ENCODE results near the gene BDNF. TPM values are rescaled to one million over a fixed set of nuclear protein-coding genes. Genes with fewer than 3 reads are reported as not detected.

BDNF gene
- total RNA-seq, 1 experiment from 2014 or later: 4.8 TPM

DNA sequence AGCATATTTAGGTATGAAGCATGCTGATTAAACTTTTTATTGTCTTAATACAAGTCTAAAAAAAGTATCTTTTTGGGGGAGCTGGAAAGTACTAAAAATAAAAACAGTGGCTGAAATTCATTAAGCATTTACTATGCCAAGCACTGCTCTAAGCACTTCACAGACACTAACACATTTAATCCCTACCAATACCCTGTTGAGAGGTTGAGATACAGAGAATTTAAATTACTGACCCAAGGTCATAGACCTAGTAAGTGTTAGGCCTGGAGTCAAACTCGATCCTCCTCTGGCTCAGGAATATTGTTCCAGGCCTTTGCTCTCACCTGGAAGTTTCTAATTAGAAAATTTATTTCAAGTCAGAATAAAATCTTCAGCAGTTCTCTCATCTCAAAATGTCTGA lies 18.6 kb downstream of the BDNF start (continued):
- TF ChIP-seq E2F4 (CRISPR knock-in tag; IDR thresholded peaks at IDR 0.05; ENCODE audit: borderline replicate concordance, low read depth): no peak
- TF ChIP-seq FOXP1 (CRISPR knock-in tag; IDR thresholded peaks at IDR 0.05; ENCODE audit: borderline replicate concordance): no peak

GRCh38 chr11:27679136-27680015 lies 20.9 kb downstream of the BDNF start:
- DNase-seq (ENCODE audit: low spot score): no peak
- Mint-ChIP-seq H3K36me3 (peaks cover 14% of the 10 kb centered on the region), H3K27me3 (ENCODE audit: low read depth) (no peaks in the 10 kb centered on the region; the same call in 1 of the 2 replicates), H3K9me3 (peaks cover 20% of the 10 kb centered on the region), H3K4me3 (no peak overlapping the region), H3K4me1 (peaks cover 24% of the 10 kb centered on the region), H3K27ac (no peak overlapping the region)
- TF ChIP-seq, protein P1, sequence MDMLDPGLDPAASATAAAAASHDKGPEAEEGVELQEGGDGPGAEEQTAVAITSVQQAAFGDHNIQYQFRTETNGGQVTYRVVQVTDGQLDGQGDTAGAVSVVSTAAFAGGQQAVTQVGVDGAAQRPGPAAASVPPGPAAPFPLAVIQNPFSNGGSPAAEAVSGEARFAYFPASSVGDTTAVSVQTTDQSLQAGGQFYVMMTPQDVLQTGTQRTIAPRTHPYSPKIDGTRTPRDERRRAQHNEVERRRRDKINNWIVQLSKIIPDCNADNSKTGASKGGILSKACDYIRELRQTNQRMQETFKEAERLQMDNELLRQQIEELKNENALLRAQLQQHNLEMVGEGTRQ (CRISPR knock-in tag; IDR thresholded peaks at IDR 0.05): no peak
- TF ChIP-seq NR2C2 (CRISPR knock-in tag; IDR thresholded peaks at IDR 0.05): no peak
- TF ChIP-seq FOXK1 (CRISPR knock-in tag; IDR thresholded peaks at IDR 0.05): no peak
- POLR2A ChIA-PET: no interaction called here
- ATAC-seq: no peak
- CTCF ChIA-PET: interaction anchor here (1.1 kb wide), 1 partner anchor 13 kb away, joined by 3 read pairs; no protein-coding TSS in a partner anchor

DNA sequence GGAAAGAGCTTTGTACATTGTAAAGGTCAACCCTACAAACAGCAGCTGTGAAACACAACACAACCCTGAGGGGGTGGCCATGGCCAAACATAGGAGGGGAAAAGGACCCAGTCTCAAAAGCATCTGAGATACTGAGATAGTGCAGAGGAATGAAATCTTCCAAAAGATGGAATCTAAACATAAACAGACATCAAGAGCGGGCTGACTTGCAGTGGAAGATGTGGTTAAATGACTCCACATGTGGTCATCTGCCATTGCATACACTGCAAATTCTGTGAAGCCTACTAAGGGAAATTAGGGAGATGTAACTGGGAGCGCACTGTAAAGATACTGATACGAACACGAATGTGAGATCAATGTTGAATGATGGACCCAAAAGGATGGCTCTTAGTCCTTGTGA lies 22.0 kb downstream of the BDNF start:
- no peak for ATAC-seq
- Mint-ChIP-seq H3K36me3 (peaks cover 8% of the 10 kb centered on the region), H3K27me3 (ENCODE audit: low read depth) (no peaks in the 10 kb centered on the region), H3K9me3 (peaks cover 8% of the 10 kb centered on the region), H3K27ac (no peak overlapping the region), H3K4me1 (peaks cover 35% of the 10 kb centered on the region), H3K4me3 (no peak overlapping the region)
- DNase-seq (ENCODE audit: low spot score): no peak
- ChIA-PET CTCF (no interaction called here), POLR2A (no interaction called here)
- TF ChIP-seq USF1 (CRISPR knock-in tag; IDR thresholded peaks at IDR 0.05) (no peak), ZSCAN18 (CRISPR knock-in tag; IDR thresholded peaks at IDR 0.05) (no peak), SMAD4 (CRISPR knock-in tag; IDR thresholded peaks at IDR 0.05) (no peak), FOXK1 (CRISPR knock-in tag; IDR thresholded peaks at IDR 0.05) (no peak), NR2C2 (CRISPR knock-in tag; IDR thresholded peaks at IDR 0.05) (no peak), TEAD4 (CRISPR knock-in tag; IDR thresholded peaks at IDR 0.05) (no peak), GTF2I (CRISPR knock-in tag; conservative IDR thresholded peaks at IDR 0.05) (no peak), E2F4 (CRISPR knock-in tag; IDR thresholded peaks at IDR 0.05; ENCODE audit: borderline replicate concordance, low read depth) (no peak), ZNF232 (CRISPR knock-in tag; IDR thresholded peaks at IDR 0.05) (no peak), RORB (CRISPR knock-in tag; IDR thresholded peaks at IDR 0.05) (no peak), NR3C1 (CRISPR knock-in tag; conservative IDR thresholded peaks at IDR 0.05; ENCODE audit: low read depth) (no peak)
- TF ChIP-seq, protein P2, sequence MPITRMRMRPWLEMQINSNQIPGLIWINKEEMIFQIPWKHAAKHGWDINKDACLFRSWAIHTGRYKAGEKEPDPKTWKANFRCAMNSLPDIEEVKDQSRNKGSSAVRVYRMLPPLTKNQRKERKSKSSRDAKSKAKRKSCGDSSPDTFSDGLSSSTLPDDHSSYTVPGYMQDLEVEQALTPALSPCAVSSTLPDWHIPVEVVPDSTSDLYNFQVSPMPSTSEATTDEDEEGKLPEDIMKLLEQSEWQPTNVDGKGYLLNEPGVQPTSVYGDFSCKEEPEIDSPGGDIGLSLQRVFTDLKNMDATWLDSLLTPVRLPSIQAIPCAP (CRISPR knock-in tag; IDR thresholded peaks at IDR 0.05): no peak
- TF ChIP-seq, protein P3, sequence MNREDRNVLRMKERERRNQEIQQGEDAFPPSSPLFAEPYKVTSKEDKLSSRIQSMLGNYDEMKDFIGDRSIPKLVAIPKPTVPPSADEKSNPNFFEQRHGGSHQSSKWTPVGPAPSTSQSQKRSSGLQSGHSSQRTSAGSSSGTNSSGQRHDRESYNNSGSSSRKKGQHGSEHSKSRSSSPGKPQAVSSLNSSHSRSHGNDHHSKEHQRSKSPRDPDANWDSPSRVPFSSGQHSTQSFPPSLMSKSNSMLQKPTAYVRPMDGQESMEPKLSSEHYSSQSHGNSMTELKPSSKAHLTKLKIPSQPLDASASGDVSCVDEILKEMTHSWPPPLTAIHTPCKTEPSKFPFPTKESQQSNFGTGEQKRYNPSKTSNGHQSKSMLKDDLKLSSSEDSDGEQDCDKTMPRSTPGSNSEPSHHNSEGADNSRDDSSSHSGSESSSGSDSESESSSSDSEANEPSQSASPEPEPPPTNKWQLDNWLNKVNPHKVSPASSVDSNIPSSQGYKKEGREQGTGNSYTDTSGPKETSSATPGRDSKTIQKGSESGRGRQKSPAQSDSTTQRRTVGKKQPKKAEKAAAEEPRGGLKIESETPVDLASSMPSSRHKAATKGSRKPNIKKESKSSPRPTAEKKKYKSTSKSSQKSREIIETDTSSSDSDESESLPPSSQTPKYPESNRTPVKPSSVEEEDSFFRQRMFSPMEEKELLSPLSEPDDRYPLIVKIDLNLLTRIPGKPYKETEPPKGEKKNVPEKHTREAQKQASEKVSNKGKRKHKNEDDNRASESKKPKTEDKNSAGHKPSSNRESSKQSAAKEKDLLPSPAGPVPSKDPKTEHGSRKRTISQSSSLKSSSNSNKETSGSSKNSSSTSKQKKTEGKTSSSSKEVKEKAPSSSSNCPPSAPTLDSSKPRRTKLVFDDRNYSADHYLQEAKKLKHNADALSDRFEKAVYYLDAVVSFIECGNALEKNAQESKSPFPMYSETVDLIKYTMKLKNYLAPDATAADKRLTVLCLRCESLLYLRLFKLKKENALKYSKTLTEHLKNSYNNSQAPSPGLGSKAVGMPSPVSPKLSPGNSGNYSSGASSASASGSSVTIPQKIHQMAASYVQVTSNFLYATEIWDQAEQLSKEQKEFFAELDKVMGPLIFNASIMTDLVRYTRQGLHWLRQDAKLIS (CRISPR knock-in tag; IDR thresholded peaks at IDR 0.05; ENCODE audit: borderline replicate concordance): no peak
- TF ChIP-seq, protein P4, sequence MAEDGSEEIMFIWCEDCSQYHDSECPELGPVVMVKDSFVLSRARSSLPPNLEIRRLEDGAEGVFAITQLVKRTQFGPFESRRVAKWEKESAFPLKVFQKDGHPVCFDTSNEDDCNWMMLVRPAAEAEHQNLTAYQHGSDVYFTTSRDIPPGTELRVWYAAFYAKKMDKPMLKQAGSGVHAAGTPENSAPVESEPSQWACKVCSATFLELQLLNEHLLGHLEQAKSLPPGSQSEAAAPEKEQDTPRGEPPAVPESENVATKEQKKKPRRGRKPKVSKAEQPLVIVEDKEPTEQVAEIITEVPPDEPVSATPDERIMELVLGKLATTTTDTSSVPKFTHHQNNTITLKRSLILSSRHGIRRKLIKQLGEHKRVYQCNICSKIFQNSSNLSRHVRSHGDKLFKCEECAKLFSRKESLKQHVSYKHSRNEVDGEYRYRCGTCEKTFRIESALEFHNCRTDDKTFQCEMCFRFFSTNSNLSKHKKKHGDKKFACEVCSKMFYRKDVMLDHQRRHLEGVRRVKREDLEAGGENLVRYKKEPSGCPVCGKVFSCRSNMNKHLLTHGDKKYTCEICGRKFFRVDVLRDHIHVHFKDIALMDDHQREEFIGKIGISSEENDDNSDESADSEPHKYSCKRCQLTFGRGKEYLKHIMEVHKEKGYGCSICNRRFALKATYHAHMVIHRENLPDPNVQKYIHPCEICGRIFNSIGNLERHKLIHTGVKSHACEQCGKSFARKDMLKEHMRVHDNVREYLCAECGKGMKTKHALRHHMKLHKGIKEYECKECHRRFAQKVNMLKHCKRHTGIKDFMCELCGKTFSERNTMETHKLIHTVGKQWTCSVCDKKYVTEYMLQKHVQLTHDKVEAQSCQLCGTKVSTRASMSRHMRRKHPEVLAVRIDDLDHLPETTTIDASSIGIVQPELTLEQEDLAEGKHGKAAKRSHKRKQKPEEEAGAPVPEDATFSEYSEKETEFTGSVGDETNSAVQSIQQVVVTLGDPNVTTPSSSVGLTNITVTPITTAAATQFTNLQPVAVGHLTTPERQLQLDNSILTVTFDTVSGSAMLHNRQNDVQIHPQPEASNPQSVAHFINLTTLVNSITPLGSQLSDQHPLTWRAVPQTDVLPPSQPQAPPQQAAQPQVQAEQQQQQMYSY (CRISPR knock-in tag; IDR thresholded peaks at IDR 0.05): no peak
